IMR-90 (cell line): ENCODE data around the gene RFC2. TPM values are rescaled to one million over a fixed set of nuclear protein-coding genes. Genes with fewer than 3 reads are reported as not detected.

Experiments
- ATAC-seq: fragments of 200-7000 bp; cut with Tn5 transposase; 2 replicates; pipeline ENCODE4 v1.9.1; 2020; ENCODE audit warnings: low read depth, mild to moderate bottlenecking, moderate library complexity
- BruUV-seq: library from RNA; stranded (reverse); fragments of 400-500 nt; replicated peaks from 2 replicates; lab custom pipeline; 2021; lab: Mats Ljungman, UMichigan
- CTCF ChIA-PET: fragments of 300-600 bp; formaldehyde crosslinking; extraction: SDS; loops from one replicate; lab custom pipeline; 2021; ENCODE audit warnings: antibody characterized with exemption; lab: Yijun Ruan, JAX
- POLR2A ChIA-PET: fragments of 300-600 bp; sonication (Branson Sonifier 250); formaldehyde crosslinking; loops from one replicate; lab custom pipeline; 2022; ENCODE audit warnings: antibody characterized with exemption; ENCODE audit not compliant: unreplicated experiment; lab: Charles Lee
- DNase-seq: peaks from one replicate; pipeline ENCODE4 v3.0.0; 2013
- H2AFZ ChIP-seq: replicated peaks from 2 replicates; pipeline ENCODE3; 2013; ENCODE audit warnings: low read length, mild to moderate bottlenecking; ENCODE audit not compliant: poor library complexity
- H2AK5ac ChIP-seq: 2 replicates; pipeline ENCODE4 v1.6.1; 2013; ENCODE audit warnings: low read depth, low read length, inconsistent platforms
- H2AK9ac ChIP-seq: replicated peaks from 2 replicates; pipeline ENCODE3; 2013; ENCODE audit warnings: mild to moderate bottlenecking, low read depth, low read length, moderate library complexity; ENCODE audit not compliant: poor library complexity
- H2BK120ac ChIP-seq: 2 replicates; pipeline ENCODE4 v1.6.1; 2013; ENCODE audit warnings: low read depth, low read length, inconsistent platforms
- H2BK15ac ChIP-seq: 3 replicates; pipeline ENCODE4 v1.6.1; 2013; ENCODE audit warnings: low read depth, low read length, inconsistent platforms
- H2BK20ac ChIP-seq: 2 replicates; pipeline ENCODE4 v1.6.1; 2013; ENCODE audit warnings: low read depth, mild to moderate bottlenecking, inconsistent platforms, low read length, moderate library complexity
- H2BK5ac ChIP-seq: 2 replicates; pipeline ENCODE4 v1.6.1; 2013; ENCODE audit warnings: mild to moderate bottlenecking, low read depth, low read length, inconsistent platforms; ENCODE audit not compliant: poor library complexity, severe bottlenecking
- H3K14ac ChIP-seq: replicated peaks from 2 replicates; pipeline ENCODE4 v1.6.1; 2013; ENCODE audit warnings: low read depth, low read length, inconsistent platforms
- H3K18ac ChIP-seq: 2 replicates; pipeline ENCODE4 v1.6.1; 2013; ENCODE audit warnings: low read depth, low read length, control low read depth
- H3K23ac ChIP-seq: 2 replicates; pipeline ENCODE4 v1.6.1; 2013; ENCODE audit warnings: low read depth, low read length, inconsistent platforms
- H3K27ac ChIP-seq: 2 replicates; pipeline ENCODE4 v1.5.1; 2013; ENCODE audit warnings: mild to moderate bottlenecking, control low read depth, low read length; ENCODE audit not compliant: insufficient read depth
- H3K27me3 ChIP-seq: 2 replicates; pipeline ENCODE4 v1.6.1; 2013; ENCODE audit warnings: low read length; ENCODE audit not compliant: control insufficient read depth, insufficient read depth
- H3K36me3 ChIP-seq: 2 replicates; pipeline ENCODE4 v1.6.1; 2013; ENCODE audit warnings: low read length, mixed read lengths; ENCODE audit not compliant: control insufficient read depth, insufficient read depth
- H3K4ac ChIP-seq: 2 replicates; pipeline ENCODE4 v1.6.1; 2013; ENCODE audit warnings: low read depth, low read length, inconsistent platforms
- H3K4me1 ChIP-seq: 2 replicates; pipeline ENCODE4 v1.6.1; 2013; ENCODE audit warnings: low read length, mixed read lengths; ENCODE audit not compliant: control insufficient read depth, insufficient read depth
- H3K4me2 ChIP-seq: 2 replicates; pipeline ENCODE4 v1.6.1; 2013; ENCODE audit warnings: low read depth, mild to moderate bottlenecking, control low read depth, low read length, moderate library complexity
- H3K4me3 ChIP-seq: 2 replicates; pipeline ENCODE4 v1.5.1; 2013; ENCODE audit warnings: low read depth, mild to moderate bottlenecking, control low read depth, low read length, moderate library complexity; ENCODE audit not compliant: insufficient read depth
- H3K56ac ChIP-seq: 2 replicates; pipeline ENCODE4 v1.6.1; 2013; ENCODE audit warnings: low read length, inconsistent platforms; ENCODE audit not compliant: insufficient read depth; ENCODE audit errors: extremely low read depth
- H3K79me1 ChIP-seq, 2 experiments: 2 replicates each; pipeline ENCODE4 v1.6.1; 2013; ENCODE audit warnings: low read length in 2 of 2, inconsistent platforms in 1 of 2, low read depth in 1 of 2
- H3K9ac ChIP-seq: 2 replicates; pipeline ENCODE4 v1.6.1; 2013; ENCODE audit warnings: low read depth, low read length, control low read depth
- H3K9me1 ChIP-seq: 2 replicates; pipeline ENCODE4 v1.6.1; 2013; ENCODE audit warnings: low read length, inconsistent platforms; ENCODE audit not compliant: insufficient read depth
- H3K9me3 ChIP-seq: 2 replicates; pipeline ENCODE4 v1.6.1; 2013; ENCODE audit warnings: low read length; ENCODE audit not compliant: control insufficient read depth, insufficient read depth
- H4K20me1 ChIP-seq: 2 replicates; pipeline ENCODE4 v1.6.1; 2013; ENCODE audit warnings: low read length, inconsistent platforms; ENCODE audit not compliant: insufficient read depth
- H4K5ac ChIP-seq: 2 replicates; pipeline ENCODE4 v1.6.1; 2013; ENCODE audit warnings: mild to moderate bottlenecking, low read depth, low read length, control low read depth
- H4K8ac ChIP-seq, 2 experiments: 2 replicates each; pipeline ENCODE4 v1.6.1; 2013; ENCODE audit warnings: low read depth in 2 of 2, low read length in 2 of 2, control low read depth in 1 of 2, inconsistent platforms in 1 of 2
- H4K91ac ChIP-seq: 2 replicates; pipeline ENCODE4 v1.6.1; 2013; ENCODE audit warnings: low read depth, low read length, inconsistent platforms; ENCODE audit not compliant: insufficient read depth
- CEBPB ChIP-seq: IDR thresholded peaks from 2 replicates; pipeline ENCODE4 v1.6.1; 2012; ENCODE audit warnings: low read depth, low read length, improper control_type of control experiment
- CTCF ChIP-seq: conservative IDR thresholded peaks from 2 replicates; pipeline ENCODE4 v1.5.1; 2012; ENCODE audit warnings: mild to moderate bottlenecking, low read depth, low read length, improper control_type of control experiment
- MAFK ChIP-seq: IDR thresholded peaks from 2 replicates; pipeline ENCODE4 v1.6.1; 2012; ENCODE audit warnings: low read depth, low read length, improper control_type of control experiment
- NFE2L2 ChIP-seq: fragments of 150-350 bp; IDR thresholded peaks from 2 replicates; pipeline ENCODE4 v1.6.1; 2016; ENCODE audit warnings: low read depth, mild to moderate bottlenecking, low read length
- POLR2A ChIP-seq: IDR thresholded peaks from 2 replicates; pipeline ENCODE4 v1.6.1; 2012; ENCODE audit warnings: mild to moderate bottlenecking, low read depth, low read length
- RCOR1 ChIP-seq: IDR thresholded peaks from 2 replicates; pipeline ENCODE4 v1.6.1; 2012; ENCODE audit warnings: mild to moderate bottlenecking, low read length, improper control_type of control experiment; ENCODE audit not compliant: insufficient replicate concordance
- RFX5 ChIP-seq: IDR thresholded peaks from 2 replicates; pipeline ENCODE4 v1.8.0; 2012; ENCODE audit warnings: low read depth, mild to moderate bottlenecking, low read length, moderate library complexity
- SMC3 ChIP-seq: fragments of 150-350 bp; IDR thresholded peaks from 2 replicates; pipeline ENCODE4 v1.6.1; 2016; ENCODE audit warnings: low read depth, mild to moderate bottlenecking, antibody characterized with exemption, low read length, moderate library complexity
- USF2 ChIP-seq: fragments of 150-350 bp; IDR thresholded peaks from 2 replicates; pipeline ENCODE4 v1.6.1; 2017; ENCODE audit warnings: mild to moderate bottlenecking, antibody characterized with exemption, low read length, low read depth
- WGBS, 2 experiments: methylation state at CpG; one replicate each; pipeline versions ENCODE4 v1.1.5 to v1.1.7; 2013; ENCODE audit warnings: missing lambda C conversion rate in 2 of 2; ENCODE audit not compliant: insufficient read length in 1 of 2; ENCODE audit errors: extremely low coverage in 2 of 2; 5-methylcytosine and 5-hydroxymethylcytosine counted together
- dilution Hi-C: fragments of 300-500 bp; cut with HindIII; formaldehyde crosslinking; loops from one replicate; pipeline ENCODE4 v1.14.3; 2018; ENCODE audit warnings: low sequenced_read_pairs; ENCODE audit not compliant: unreplicated experiment
- in situ Hi-C: fragments of 300-500 bp; cut with MboI; formaldehyde crosslinking; loops from 3 replicates; pipeline ENCODE4 v1.14.3; 2019; ENCODE audit warnings: low sequenced_read_pairs, inconsistent platforms, mixed read lengths
- intact Hi-C: fragments of 100-400 bp; cut with micrococcal nuclease; formaldehyde crosslinking; loops from 2 replicates; pipeline ENCODE4 v1.10.0; 2022
- polyA plus RNA-seq, 3 experiments: library from polyadenylated mRNA; depleted of rRNA; stranded (reverse); fragments of >200 nt; gene quantifications; 2 replicates each; pipeline ENCODE4 v1.2.3, GENCODE V29; 2012; ENCODE audit warnings: low replicate concordance in 1 of 3
- total RNA-seq: library from RNA; depleted of rRNA; stranded (reverse); fragments of >200 nt; gene quantifications from 2 replicates; pipeline ENCODE4 v1.2.3, GENCODE V29; 2012
- TF ChIP-seq, protein P1 (sequence below): fragments of 150-350 bp; IDR thresholded peaks from 2 replicates; pipeline ENCODE4 v1.6.1; 2016; ENCODE audit warnings: low read depth, mild to moderate bottlenecking, low read length, moderate library complexity, borderline replicate concordance

The RFC2 gene
- total and polyA plus RNA-seq, 2 of the 4 experiments (the other 2 are of a cell fraction): 25.2 to 37.8 TPM

- TF ChIP-seq CTCF: no peak
- no peak for TF ChIP-seq RCOR1
- no peak for TF ChIP-seq SMC3
- no peak for TF ChIP-seq NFE2L2
- TF ChIP-seq POLR2A: no peak
Measured at GRCh38 chr7:74280985-74281384, 26.8 kb upstream of the RFC2 start (continued).

DNA sequence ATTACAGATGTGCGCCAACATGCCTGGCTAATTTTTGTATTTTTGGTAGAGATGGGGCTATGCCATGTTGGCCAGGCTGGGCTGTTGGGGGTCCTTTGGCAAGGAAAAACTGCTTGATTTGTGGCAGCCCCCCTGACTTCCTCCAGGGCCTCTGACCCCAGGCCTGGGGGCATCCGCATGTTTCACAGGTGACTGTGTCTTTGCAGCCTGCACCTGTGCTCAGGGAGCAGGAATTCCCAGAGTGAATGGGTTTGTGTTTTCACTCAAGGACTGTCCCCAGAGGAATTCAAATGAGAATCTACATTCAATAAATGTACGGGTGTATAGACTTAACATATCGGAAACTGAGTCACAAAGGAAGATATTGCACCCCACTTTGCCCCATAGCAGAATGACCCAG lies 23.4 kb upstream of the RFC2 start:
- H3K14ac ChIP-seq: no peak overlapping the region
- ATAC-seq: no peak
- CTCF ChIA-PET: interaction anchor here (0.7 kb wide), 1 partner anchor 12 kb away, joined by 4 read pairs; no protein-coding TSS in a partner anchor

More for the DNA sequence above, 23.4 kb upstream of the RFC2 start:
- Histone ChIP-seq H3K27me3 (no peaks in the 10 kb centered on the region), H2AFZ (no peak overlapping the region), H3K27ac (no peak overlapping the region), H3K4me3 (no peak overlapping the region), H4K5ac (no peak overlapping the region), H2BK120ac (peak overlapping the region; percentile 92), H3K18ac (no peak overlapping the region), H2AK5ac (peak overlapping the region; percentile 68), H3K23ac (no peak overlapping the region), H3K56ac (no peak overlapping the region), H3K4me2 (no peak overlapping the region), H3K36me3 (no peaks in the 10 kb centered on the region), H2BK5ac (no peak overlapping the region), H4K8ac (no peak overlapping the region), H3K79me1 (peaks cover 6 to 14% of the 10 kb centered on the region in 2 experiments; a peak in 3 of 4 replicates), H2BK15ac (0 out of 3 replicates have a peak overlapping the region, but pooled peaks have one; percentile 41), H4K91ac (no peak overlapping the region), H3K9me3 (no peaks in the 10 kb centered on the region), H3K9me1 (peaks cover 17% of the 10 kb centered on the region), H2BK20ac (0 out of 2 replicates have a peak overlapping the region, but pooled peaks have one; percentile 16), H3K4ac (peak overlapping the region; percentile 7; the same call in 1 of the 2 replicates), H2AK9ac (no peak overlapping the region), H3K4me1 (peaks cover 14% of the 10 kb centered on the region), H4K20me1 (no peaks in the 10 kb centered on the region), H3K9ac (no peak overlapping the region)
- POLR2A ChIA-PET: no interaction called here
- BruUV-seq: no TSS peak
- DNase-seq: no peak
- dilution Hi-C loops (no loop called here), in situ Hi-C loops (no loop called here), intact Hi-C loops (no loop called here)
- 80% methylated on average over 1 of the region's 4 CpGs; no CpG with 5 or more reads in 1 of the 2 experiments for WGBS, 2 experiments
- TF ChIP-seq USF2: no peak
- TF ChIP-seq, protein P1, sequence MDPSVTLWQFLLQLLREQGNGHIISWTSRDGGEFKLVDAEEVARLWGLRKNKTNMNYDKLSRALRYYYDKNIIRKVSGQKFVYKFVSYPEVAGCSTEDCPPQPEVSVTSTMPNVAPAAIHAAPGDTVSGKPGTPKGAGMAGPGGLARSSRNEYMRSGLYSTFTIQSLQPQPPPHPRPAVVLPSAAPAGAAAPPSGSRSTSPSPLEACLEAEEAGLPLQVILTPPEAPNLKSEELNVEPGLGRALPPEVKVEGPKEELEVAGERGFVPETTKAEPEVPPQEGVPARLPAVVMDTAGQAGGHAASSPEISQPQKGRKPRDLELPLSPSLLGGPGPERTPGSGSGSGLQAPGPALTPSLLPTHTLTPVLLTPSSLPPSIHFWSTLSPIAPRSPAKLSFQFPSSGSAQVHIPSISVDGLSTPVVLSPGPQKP: no peak
- TF ChIP-seq NFE2L2: no peak
- no peak for TF ChIP-seq MAFK
- no peak for TF ChIP-seq RFX5
- TF ChIP-seq CEBPB: no peak
